HG03045 (cell line): ENCODE results near the gene ZSCAN30.
"Not testable (repeated sequence)": the region's sequence is repeated elsewhere in the genome, so short reads cannot be mapped to it uniquely, and the experiment has no call there.

Source experiments
- ATAC-seq: cut with Tn5 transposase; IDR thresholded peaks from one replicate; pipeline ENCODE4 v1.9.1; 2021; ENCODE audit warnings: mild to moderate bottlenecking, moderate library complexity; ENCODE audit not compliant: unreplicated experiment

ZSCAN30 gene

GRCh38 chr18:35239314-35239713, 50.7 kb downstream of the ZSCAN30 start:
- ATAC-seq, result no peak

- no peak for ATAC-seq
These were observed 53.3 kb downstream of the ZSCAN30 start for GRCh38 chr18:35236571-35237363.

- ATAC-seq, result peak; percentile 80
These were observed 59.0 kb downstream of the ZSCAN30 start for GRCh38 chr18:35231052-35231451.

GRCh38 chr18:35227254-35227653, 62.8 kb downstream of the ZSCAN30 start:
- no peak for ATAC-seq

- no peak for ATAC-seq
These were observed 66.2 kb downstream of the ZSCAN30 start for GRCh38 chr18:35223797-35224196.

GRCh38 chr18:35220424-35220823, 69.6 kb downstream of the ZSCAN30 start:
- no peak for ATAC-seq

GRCh38 chr18:35219331-35219730, 70.7 kb downstream of the ZSCAN30 start:
- not testable (repeated sequence) for ATAC-seq

- ATAC-seq, result not testable (repeated sequence)
These were observed 73.4 kb downstream of the ZSCAN30 start for GRCh38 chr18:35216611-35217010.

- no peak for ATAC-seq
These were observed 75.0 kb downstream of the ZSCAN30 start for GRCh38 chr18:35215026-35215425.

GRCh38 chr18:35205746-35206458, 84.1 kb downstream of the ZSCAN30 start:
- not testable (repeated sequence) for ATAC-seq

- no peak for ATAC-seq
These were observed 84.8 kb downstream of the ZSCAN30 start for GRCh38 chr18:35205199-35205712.

- ATAC-seq, result no peak
These were observed 87.0 kb downstream of the ZSCAN30 start for GRCh38 chr18:35203067-35203466.

GRCh38 chr18:35201256-35201931, 88.6 kb downstream of the ZSCAN30 start:
- ATAC-seq, result no peak
